Sigmoid colon (tissue), 4 donors: ENCODE data around the gene SAMM50.

Source experiments
- EP300 ChIP-seq, 4 donors: sonication (generic); formaldehyde crosslinking; IDR thresholded peaks; one replicate each; pipeline ENCODE4 v1.6.1; 2017; ENCODE audit warnings: antibody characterized with exemption in 4 of 4
- POLR2A ChIP-seq, 2 donors: fragments of 450-650 bp; IDR thresholded peaks; one replicate each; pipeline ENCODE4 v1.6.1; 2016; ENCODE audit warnings: antibody characterized with exemption in 2 of 2, mild to moderate bottlenecking in 2 of 2, moderate library complexity in 2 of 2
- TF ChIP-seq, protein P1 (sequence below), 4 experiments: fragments of 450-650 bp in 3 of 4; fragments of 200-600 bp in 1 of 4; IDR thresholded peaks; one replicate each; pipeline ENCODE4 v1.5.1; 2016 to 2019; ENCODE audit warnings: antibody characterized with exemption in 4 of 4, mild to moderate bottlenecking in 3 of 4, moderate library complexity in 2 of 4

DNA sequence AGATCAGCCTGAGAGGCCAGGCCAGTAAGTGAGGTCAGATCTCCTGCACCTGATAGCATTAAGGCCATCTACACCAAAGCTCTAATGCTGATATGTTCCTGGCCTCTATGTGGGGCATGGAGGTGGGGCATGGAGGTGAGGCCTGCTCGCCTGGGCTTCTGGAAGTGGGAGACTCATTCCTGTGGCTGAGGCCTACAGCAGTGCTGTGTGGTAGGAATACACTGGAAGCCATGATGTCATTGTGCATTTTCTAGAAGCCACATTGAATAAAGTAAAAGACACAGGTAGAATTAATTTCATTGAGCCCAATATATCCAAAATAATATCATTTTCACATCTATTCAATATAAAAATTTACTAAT, 28.9 kb upstream of the SAMM50 start:
- TF ChIP-seq, protein P1, sequence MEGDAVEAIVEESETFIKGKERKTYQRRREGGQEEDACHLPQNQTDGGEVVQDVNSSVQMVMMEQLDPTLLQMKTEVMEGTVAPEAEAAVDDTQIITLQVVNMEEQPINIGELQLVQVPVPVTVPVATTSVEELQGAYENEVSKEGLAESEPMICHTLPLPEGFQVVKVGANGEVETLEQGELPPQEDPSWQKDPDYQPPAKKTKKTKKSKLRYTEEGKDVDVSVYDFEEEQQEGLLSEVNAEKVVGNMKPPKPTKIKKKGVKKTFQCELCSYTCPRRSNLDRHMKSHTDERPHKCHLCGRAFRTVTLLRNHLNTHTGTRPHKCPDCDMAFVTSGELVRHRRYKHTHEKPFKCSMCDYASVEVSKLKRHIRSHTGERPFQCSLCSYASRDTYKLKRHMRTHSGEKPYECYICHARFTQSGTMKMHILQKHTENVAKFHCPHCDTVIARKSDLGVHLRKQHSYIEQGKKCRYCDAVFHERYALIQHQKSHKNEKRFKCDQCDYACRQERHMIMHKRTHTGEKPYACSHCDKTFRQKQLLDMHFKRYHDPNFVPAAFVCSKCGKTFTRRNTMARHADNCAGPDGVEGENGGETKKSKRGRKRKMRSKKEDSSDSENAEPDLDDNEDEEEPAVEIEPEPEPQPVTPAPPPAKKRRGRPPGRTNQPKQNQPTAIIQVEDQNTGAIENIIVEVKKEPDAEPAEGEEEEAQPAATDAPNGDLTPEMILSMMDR (IDR thresholded peaks at IDR 0.05), result no peak
- TF ChIP-seq EP300 (IDR thresholded peaks at IDR 0.05), result no peak
- TF ChIP-seq POLR2A (IDR thresholded peaks at IDR 0.05), result no peak
